A549 (cell line): Measurements from ENCODE around the gene TTLL13. TPM values are rescaled to one million over a fixed set of nuclear protein-coding genes. Genes with fewer than 3 reads are reported as not detected.

ENCODE experiments used
- ATAC-seq, 2 experiments: fragments of 200-7000 bp in 1 of 2; fragments of >200 bp in 1 of 2; cut with Nextera tagmentation in 1 of 2; cut with Tn5 transposase in 1 of 2; 3 replicates each; pipeline versions ENCODE4 v1.8.0 to v1.9.1; 2018 to 2020; ENCODE audit warnings: mild to moderate bottlenecking in 1 of 2, moderate library complexity in 1 of 2
- CTCF ChIA-PET: fragments of 300-600 bp; sonication (Branson Sonifier 250); formaldehyde crosslinking; extraction: SDS; loops from one replicate; lab custom pipeline; 2021; ENCODE audit warnings: antibody characterized with exemption, inconsistent platforms; lab: Yijun Ruan, JAX
- POLR2A ChIA-PET: fragments of 350-600 bp; formaldehyde crosslinking; extraction: SDS; loops from one replicate; lab custom pipeline; 2021; ENCODE audit warnings: antibody characterized with exemption, inconsistent platforms; lab: Yijun Ruan, JAX
- DNase-seq, 2 experiments: peaks; one replicate each; pipeline versions ENCODE4 v3.0.0 to v3.0.0-alpha.2; 2011 to 2016; ENCODE audit warnings: low read depth in 1 of 2, low spot score in 1 of 2
- FAIRE-seq: peaks from 2 replicates; lab custom pipeline; 2011; peaks lifted over from hg19 to GRCh38; lab: Jason Lieb, UNC
- H3K27ac ChIP-seq, 2 experiments: fragments of >200 bp; sonication (Bioruptor Twin); formaldehyde crosslinking; 3 replicates each; pipeline ENCODE4 v1.5.1; 2016 to 2017
- H3K4me1 ChIP-seq: fragments of >200 bp; sonication (Bioruptor Twin); formaldehyde crosslinking; 3 replicates; pipeline ENCODE4 v1.6.1; 2016
- H3K4me2 ChIP-seq: fragments of >200 bp; sonication (Bioruptor Twin); formaldehyde crosslinking; 3 replicates; pipeline ENCODE4 v1.6.1; 2016
- H3K4me3 ChIP-seq: fragments of >200 bp; sonication (Bioruptor Twin); formaldehyde crosslinking; 3 replicates; pipeline ENCODE4 v1.5.1; 2016
- H3K9me3 ChIP-seq: fragments of >200 bp; sonication (Bioruptor Twin); formaldehyde crosslinking; 3 replicates; pipeline ENCODE4 v1.6.1; 2016
- CBX8 ChIP-seq: fragments of 200-600 bp; sonication (generic); IDR thresholded peaks from 2 replicates; pipeline ENCODE4 v1.6.1; 2016
- EHF ChIP-seq: fragments of 250-450 bp; sonication (Bioruptor Pico); IDR thresholded peaks from 2 replicates; pipeline ENCODE4 v1.5.0; 2020; ENCODE audit warnings: mild to moderate bottlenecking
- EHMT2 ChIP-seq: fragments of 200-600 bp; sonication (generic); IDR thresholded peaks from 2 replicates; pipeline ENCODE4 v1.6.1; 2016; ENCODE audit warnings: antibody characterized with exemption, low read depth, mild to moderate bottlenecking, moderate library complexity
- FOSB ChIP-seq: fragments of 250-450 bp; sonication (Bioruptor Pico); IDR thresholded peaks from 2 replicates; pipeline ENCODE4 v1.5.0; 2020; ENCODE audit warnings: mild to moderate bottlenecking, moderate library complexity
- JUNB ChIP-seq: fragments of >200 bp; sonication (Bioruptor Twin); formaldehyde crosslinking; IDR thresholded peaks from 2 replicates; pipeline ENCODE4 v1.6.1; 2016
- MAFK ChIP-seq: fragments of 450-650 bp; IDR thresholded peaks from 2 replicates; pipeline ENCODE4 v1.6.1; 2014; ENCODE audit not compliant: partially characterized antibody
- POLR2AphosphoS2 ChIP-seq: conservative IDR thresholded peaks from 2 replicates; pipeline ENCODE4 v1.6.1; 2012; ENCODE audit warnings: low read length, improper control_type of control experiment, inconsistent platforms
- RNF2 ChIP-seq: fragments of 200-600 bp; sonication (generic); IDR thresholded peaks from 2 replicates; pipeline ENCODE4 v1.6.1; 2016; ENCODE audit warnings: low read depth, mild to moderate bottlenecking, antibody characterized with exemption, moderate library complexity, borderline replicate concordance
- SMC3 ChIP-seq: fragments of >200 bp; sonication (Bioruptor Twin); formaldehyde crosslinking; IDR thresholded peaks from 3 replicates; pipeline ENCODE4 v1.6.1; 2018; ENCODE audit warnings: inconsistent platforms
- WGBS: methylation state at CpG from one replicate; pipeline ENCODE4 v1.1.6; 2017; ENCODE audit errors: missing lambda C conversion rate; 5-methylcytosine and 5-hydroxymethylcytosine counted together
- polyA plus RNA-seq, 4 experiments: library from polyadenylated mRNA; depleted of rRNA in 3 of 4; stranded (reverse); fragments of >200 nt; fragmentation: RNase III in 1 of 4; extraction: RNeasy Plus Mini Kit Qiagen cat#74134 plus additional on column Dnase treatment in 1 of 4; gene quantifications; 2 replicates in 3 of 4; 3 replicates in 1 of 4; pipeline ENCODE4 v1.2.3, GENCODE V29; 2011 to 2017
- small RNA-seq, 6 experiments: library from RNA; depleted of rRNA; stranded (forward); fragments of <200 nt; gene quantifications; one replicate each; pipeline ENCODE3, GENCODE V24; 2012
- TF ChIP-seq, protein P1 (sequence below): fragments of 450-650 bp; IDR thresholded peaks from 2 replicates; pipeline ENCODE4 v1.6.1; 2014; ENCODE audit warnings: antibody characterized with exemption
- TF ChIP-seq, protein P2 (sequence below): IDR thresholded peaks from 2 replicates; pipeline ENCODE4 v1.6.1; 2012; ENCODE audit warnings: low read depth, borderline replicate concordance
- TF ChIP-seq, protein P3 (sequence below): fragments of >200 bp; sonication (Bioruptor Twin); formaldehyde crosslinking; IDR thresholded peaks from 3 replicates; pipeline ENCODE4 v1.6.1; 2016

TTLL13 gene
- polyA plus RNA-seq, 2 of the 4 experiments (the other 2 are of a cell fraction): 0.17 to 0.61 TPM

DNA sequence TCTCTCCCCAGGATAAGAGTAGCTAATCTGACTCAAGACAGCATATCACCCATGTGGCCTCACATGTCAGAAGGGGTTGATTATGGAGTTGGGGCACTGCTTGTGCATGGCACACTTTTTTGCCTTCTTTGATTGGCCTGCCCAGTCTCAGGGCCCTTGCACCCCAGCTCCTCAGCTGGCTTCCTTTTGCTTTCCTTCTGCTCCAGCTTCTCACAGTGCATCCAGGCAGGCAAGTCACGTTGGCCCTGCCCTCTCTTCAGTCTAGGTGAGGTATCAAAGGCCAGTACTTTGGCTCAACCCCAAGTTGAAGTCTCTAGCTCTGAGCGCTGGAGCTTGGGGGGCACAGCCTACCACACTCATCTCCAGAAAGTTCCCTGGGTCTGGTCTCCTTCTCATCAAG lies 58.3 kb downstream of the TTLL13 start (continued):
- no peak for TF ChIP-seq JUNB
- no peak for TF ChIP-seq FOSB (CRISPR knock-in tag)
- TF ChIP-seq, protein P1, sequence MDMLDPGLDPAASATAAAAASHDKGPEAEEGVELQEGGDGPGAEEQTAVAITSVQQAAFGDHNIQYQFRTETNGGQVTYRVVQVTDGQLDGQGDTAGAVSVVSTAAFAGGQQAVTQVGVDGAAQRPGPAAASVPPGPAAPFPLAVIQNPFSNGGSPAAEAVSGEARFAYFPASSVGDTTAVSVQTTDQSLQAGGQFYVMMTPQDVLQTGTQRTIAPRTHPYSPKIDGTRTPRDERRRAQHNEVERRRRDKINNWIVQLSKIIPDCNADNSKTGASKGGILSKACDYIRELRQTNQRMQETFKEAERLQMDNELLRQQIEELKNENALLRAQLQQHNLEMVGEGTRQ: no peak
- TF ChIP-seq, protein P2, sequence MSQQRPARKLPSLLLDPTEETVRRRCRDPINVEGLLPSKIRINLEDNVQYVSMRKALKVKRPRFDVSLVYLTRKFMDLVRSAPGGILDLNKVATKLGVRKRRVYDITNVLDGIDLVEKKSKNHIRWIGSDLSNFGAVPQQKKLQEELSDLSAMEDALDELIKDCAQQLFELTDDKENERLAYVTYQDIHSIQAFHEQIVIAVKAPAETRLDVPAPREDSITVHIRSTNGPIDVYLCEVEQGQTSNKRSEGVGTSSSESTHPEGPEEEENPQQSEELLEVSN: no peak

DNA sequence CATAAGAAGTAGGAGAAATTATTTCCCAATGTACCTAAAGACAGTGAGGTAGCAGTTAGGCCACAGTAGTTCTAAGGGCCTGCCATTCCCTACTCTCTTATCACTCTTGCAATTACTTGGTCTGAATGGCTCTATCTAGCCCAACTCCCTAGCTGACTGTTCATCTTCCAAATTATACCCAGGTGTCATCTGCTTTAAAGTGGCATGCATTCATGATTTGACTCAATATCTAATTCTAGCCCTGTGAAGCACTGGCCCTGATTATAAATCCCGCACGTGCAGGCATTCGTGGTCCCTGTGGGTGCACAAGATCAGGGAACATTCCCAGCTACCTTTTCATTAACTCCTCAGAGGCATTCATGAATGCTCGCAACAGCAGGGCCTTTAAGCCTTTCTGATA lies 59.7 kb downstream of the TTLL13 start:
- TF ChIP-seq POLR2AphosphoS2: no peak
- no peak for TF ChIP-seq EHMT2
- TF ChIP-seq JUNB: no peak
- TF ChIP-seq, protein P3, sequence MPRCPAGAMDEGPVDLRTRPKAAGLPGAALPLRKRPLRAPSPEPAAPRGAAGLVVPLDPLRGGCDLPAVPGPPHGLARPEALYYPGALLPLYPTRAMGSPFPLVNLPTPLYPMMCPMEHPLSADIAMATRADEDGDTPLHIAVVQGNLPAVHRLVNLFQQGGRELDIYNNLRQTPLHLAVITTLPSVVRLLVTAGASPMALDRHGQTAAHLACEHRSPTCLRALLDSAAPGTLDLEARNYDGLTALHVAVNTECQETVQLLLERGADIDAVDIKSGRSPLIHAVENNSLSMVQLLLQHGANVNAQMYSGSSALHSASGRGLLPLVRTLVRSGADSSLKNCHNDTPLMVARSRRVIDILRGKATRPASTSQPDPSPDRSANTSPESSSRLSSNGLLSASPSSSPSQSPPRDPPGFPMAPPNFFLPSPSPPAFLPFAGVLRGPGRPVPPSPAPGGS: no peak
- TF ChIP-seq CBX8: no peak
- no peak for TF ChIP-seq RNF2
- TF ChIP-seq EHF (CRISPR knock-in tag): no peak
- no peak for TF ChIP-seq MAFK
- TF ChIP-seq, protein P2: no peak
- TF ChIP-seq SMC3: no peak
- no peaks in the 10 kb centered on the region for H3K9me3 ChIP-seq
- 97% methylated on average over 4 of the region's 4 CpGs for WGBS
- ChIA-PET POLR2A (no interaction called here), CTCF (interaction anchor here (3.3 to 4.0 kb wide), 3 partner anchors 8 to 174 kb away, joined by 20 to 42 read pairs (median 25); no protein-coding TSS in a partner anchor)
- H3K4me1 ChIP-seq: no peaks in the 10 kb centered on the region
- ATAC-seq: 0 out of 6 replicates have a peak, but pooled peaks of 1 of the 2 experiments have one; percentile 27
- FAIRE-seq: no peak
- H3K4me2 ChIP-seq: no peak overlapping the region
- no peak overlapping the region for H3K4me3 ChIP-seq
- no peak for DNase-seq
- no peak overlapping the region for H3K27ac ChIP-seq

Small RNA genes lying within 50 kb of the gene (small RNA-seq; reads per million reads assigned to genes)
- 0 reads per million in 6 experiments for gene AC091167.3
- 0 reads per million in 6 experiments for gene RN7SL736P

Other genes starting within 250 kb of the TTLL13 start
- gene ZNF710, start 248.2 kb upstream of the TTLL13 start, polyA plus RNA-seq (2011; rRNA removed): 2.6 and 5.0 TPM in 2 replicates
- gene ZNF710, start 248.2 kb upstream of the TTLL13 start, polyA plus RNA-seq (2017; fragmentation: RNase III; extraction: RNeasy Plus Mini Kit Qiagen cat#74134 plus additional on column Dnase treatment): 7.2 to 10.2 TPM (median 7.8 TPM) in 3 replicates
- 31.8 and 37.7 TPM in 2 replicates for gene IDH2, start 147.1 kb upstream of the TTLL13 start, polyA plus RNA-seq (2011; rRNA removed)
- 29.9 to 32.8 TPM (median 32.2 TPM) in 3 replicates for gene IDH2, start 147.1 kb upstream of the TTLL13 start, polyA plus RNA-seq (2017; fragmentation: RNase III; extraction: RNeasy Plus Mini Kit Qiagen cat#74134 plus additional on column Dnase treatment)
- gene SEMA4B, start 48.2 kb upstream of the TTLL13 start, polyA plus RNA-seq (2011; rRNA removed): 45.3 and 61.0 TPM in 2 replicates
- 39.2 to 55.6 TPM (median 47.1 TPM) in 3 replicates for gene SEMA4B, start 48.2 kb upstream of the TTLL13 start, polyA plus RNA-seq (2017; fragmentation: RNase III; extraction: RNeasy Plus Mini Kit Qiagen cat#74134 plus additional on column Dnase treatment)
- 84.1 and 130 TPM in 2 replicates for gene CIB1, start 15.6 kb upstream of the TTLL13 start, polyA plus RNA-seq (2011; rRNA removed)
- gene CIB1, start 15.6 kb upstream of the TTLL13 start, polyA plus RNA-seq (2017; fragmentation: RNase III; extraction: RNeasy Plus Mini Kit Qiagen cat#74134 plus additional on column Dnase treatment): 119 to 124 TPM (median 120 TPM) in 3 replicates
- gene GDPGP1, start 15.3 kb upstream of the TTLL13 start, polyA plus RNA-seq (2011; rRNA removed): 5.4 and 5.7 TPM in 2 replicates
- 3.8 to 5.1 TPM (median 4.4 TPM) in 3 replicates for gene GDPGP1, start 15.3 kb upstream of the TTLL13 start, polyA plus RNA-seq (2017; fragmentation: RNase III; extraction: RNeasy Plus Mini Kit Qiagen cat#74134 plus additional on column Dnase treatment)
- gene NGRN, start 16.1 kb downstream of the TTLL13 start, polyA plus RNA-seq (2011; rRNA removed): 156 and 159 TPM in 2 replicates
- 83.2 to 83.9 TPM (median 83.3 TPM) in 3 replicates for gene NGRN, start 16.1 kb downstream of the TTLL13 start, polyA plus RNA-seq (2017; fragmentation: RNase III; extraction: RNeasy Plus Mini Kit Qiagen cat#74134 plus additional on column Dnase treatment)
- 1.2 and 1.4 TPM in 2 replicates for gene ZNF774, start 102.7 kb downstream of the TTLL13 start, polyA plus RNA-seq (2011; rRNA removed)
- gene ZNF774, start 102.7 kb downstream of the TTLL13 start, polyA plus RNA-seq (2017; fragmentation: RNase III; extraction: RNeasy Plus Mini Kit Qiagen cat#74134 plus additional on column Dnase treatment): 0.94 to 1.3 TPM (median 1.2 TPM) in 3 replicates
- 168 and 181 TPM in 2 replicates for gene IQGAP1, start 138.7 kb downstream of the TTLL13 start, polyA plus RNA-seq (2011; rRNA removed)
- 100 to 108 TPM (median 103 TPM) in 3 replicates for gene IQGAP1, start 138.7 kb downstream of the TTLL13 start, polyA plus RNA-seq (2017; fragmentation: RNase III; extraction: RNeasy Plus Mini Kit Qiagen cat#74134 plus additional on column Dnase treatment)